ENCODE data around the gene RABAC1.

RABAC1 gene

GRCh38 chr19:41987141-41987860 lies 28.2 kb upstream of the RABAC1 start:
- H3K9me3 ChIP-seq (ENCODE audit: insufficient read depth, low read depth, low read length) = no peaks in the 10 kb centered on the region
- H3K4me1 ChIP-seq (ENCODE audit: insufficient read depth, low read length) = no peaks in the 10 kb centered on the region
- 90% methylated on average over 10 of the region's 10 CpGs for WGBS
- H3K4me3 ChIP-seq (ENCODE audit: low read length) = no peak overlapping the region
- H3K27me3 ChIP-seq (ENCODE audit: insufficient read depth, low read length) = peaks cover 9% of the 10 kb centered on the region; the same call in 1 of the 2 replicates
- H3K9ac ChIP-seq (ENCODE audit: low read depth, low read length) = no peak overlapping the region
- peaks cover 4% of the 10 kb centered on the region; the same call in 1 of the 2 replicates for H3K36me3 ChIP-seq (ENCODE audit: insufficient read depth, low read length)
- H3K27ac ChIP-seq (ENCODE audit: low read depth, low read length) = no peak overlapping the region

- H3K4me1 ChIP-seq (ENCODE audit: insufficient read depth, low read length) = no peaks in the 10 kb centered on the region
- H3K4me3 ChIP-seq (ENCODE audit: low read length) = no peak overlapping the region
- H3K27me3 ChIP-seq (ENCODE audit: insufficient read depth, low read length) = peaks cover 4% of the 10 kb centered on the region; the same call in 1 of the 2 replicates
- WGBS = 94% methylated on average over 17 of the region's 17 CpGs
- no peaks in the 10 kb centered on the region for H3K9me3 ChIP-seq (ENCODE audit: insufficient read depth, low read depth, low read length)
- no peak overlapping the region for H3K27ac ChIP-seq (ENCODE audit: low read depth, low read length)
- H3K9ac ChIP-seq (ENCODE audit: low read depth, low read length) = no peak overlapping the region
- H3K36me3 ChIP-seq (ENCODE audit: insufficient read depth, low read length) = peaks cover 8% of the 10 kb centered on the region
Measured at GRCh38 chr19:41984961-41985360, 25.8 kb upstream of the RABAC1 start.

GRCh38 chr19:41981724-41982123 lies 22.6 kb upstream of the RABAC1 start:
- H3K9ac ChIP-seq (ENCODE audit: low read depth, low read length) = no peak overlapping the region
- WGBS = 95% methylated on average over 15 of the region's 15 CpGs
- H3K36me3 ChIP-seq (ENCODE audit: insufficient read depth, low read length) = peaks cover 4% of the 10 kb centered on the region

GRCh38 chr19:41978470-41978869 lies 19.3 kb upstream of the RABAC1 start:
- H3K27ac ChIP-seq (ENCODE audit: low read depth, low read length) = no peak overlapping the region
- no peaks in the 10 kb centered on the region for H3K9me3 ChIP-seq (ENCODE audit: insufficient read depth, low read depth, low read length)
- H3K9ac ChIP-seq (ENCODE audit: low read depth, low read length) = no peak overlapping the region
- H3K4me3 ChIP-seq (ENCODE audit: low read length) = no peak overlapping the region
- H3K36me3 ChIP-seq (ENCODE audit: insufficient read depth, low read length) = peaks cover 4% of the 10 kb centered on the region
- no peaks in the 10 kb centered on the region for H3K27me3 ChIP-seq (ENCODE audit: insufficient read depth, low read length)
- H3K4me1 ChIP-seq (ENCODE audit: insufficient read depth, low read length) = no peaks in the 10 kb centered on the region
- WGBS = 91% methylated on average over 17 of the region's 17 CpGs

More at GRCh38 chr19:41981724-41982123, 22.6 kb upstream of the RABAC1 start:
- Histone ChIP-seq H3K27me3 (ENCODE audit: insufficient read depth, low read length) (no peaks in the 10 kb centered on the region), H3K4me1 (ENCODE audit: insufficient read depth, low read length) (no peaks in the 10 kb centered on the region), H3K9me3 (ENCODE audit: insufficient read depth, low read depth, low read length) (no peaks in the 10 kb centered on the region), H3K27ac (ENCODE audit: low read depth, low read length) (no peak overlapping the region), H3K4me3 (ENCODE audit: low read length) (no peak overlapping the region)

GRCh38 chr19:41977916-41978315 lies 18.8 kb upstream of the RABAC1 start:
- Histone ChIP-seq H3K27me3 (ENCODE audit: insufficient read depth, low read length) (no peaks in the 10 kb centered on the region), H3K4me3 (ENCODE audit: low read length) (no peak overlapping the region), H3K9ac (ENCODE audit: low read depth, low read length) (no peak overlapping the region), H3K36me3 (ENCODE audit: insufficient read depth, low read length) (peaks cover 4% of the 10 kb centered on the region), H3K4me1 (ENCODE audit: insufficient read depth, low read length) (no peaks in the 10 kb centered on the region), H3K9me3 (ENCODE audit: insufficient read depth, low read depth, low read length) (no peaks in the 10 kb centered on the region), H3K27ac (ENCODE audit: low read depth, low read length) (no peak overlapping the region)
- 93% methylated on average over 22 of the region's 22 CpGs for WGBS

- Histone ChIP-seq H3K4me3 (ENCODE audit: low read length) (no peak overlapping the region), H3K4me1 (ENCODE audit: insufficient read depth, low read length) (no peaks in the 10 kb centered on the region), H3K36me3 (ENCODE audit: insufficient read depth, low read length) (no peaks in the 10 kb centered on the region), H3K27me3 (ENCODE audit: insufficient read depth, low read length) (no peaks in the 10 kb centered on the region), H3K27ac (ENCODE audit: low read depth, low read length) (no peak overlapping the region), H3K9me3 (ENCODE audit: insufficient read depth, low read depth, low read length) (no peaks in the 10 kb centered on the region), H3K9ac (ENCODE audit: low read depth, low read length) (no peak overlapping the region)
- 85% methylated on average over 8 of the region's 8 CpGs for WGBS
Measured at GRCh38 chr19:41974652-41975051, 15.5 kb upstream of the RABAC1 start.

GRCh38 chr19:41971363-41971762 lies 12.2 kb upstream of the RABAC1 start:
- no peak overlapping the region for H3K4me3 ChIP-seq (ENCODE audit: low read length)
- H3K4me1 ChIP-seq (ENCODE audit: insufficient read depth, low read length) = no peaks in the 10 kb centered on the region
- H3K27me3 ChIP-seq (ENCODE audit: insufficient read depth, low read length) = no peaks in the 10 kb centered on the region
- no peaks in the 10 kb centered on the region for H3K9me3 ChIP-seq (ENCODE audit: insufficient read depth, low read depth, low read length)
- H3K27ac ChIP-seq (ENCODE audit: low read depth, low read length) = no peak overlapping the region
- no peak overlapping the region for H3K9ac ChIP-seq (ENCODE audit: low read depth, low read length)
- 94% methylated on average over 11 of the region's 11 CpGs for WGBS
- H3K36me3 ChIP-seq (ENCODE audit: insufficient read depth, low read length) = no peaks in the 10 kb centered on the region

- Histone ChIP-seq H3K27me3 (ENCODE audit: insufficient read depth, low read length) (no peaks in the 10 kb centered on the region), H3K4me1 (ENCODE audit: insufficient read depth, low read length) (no peaks in the 10 kb centered on the region), H3K9me3 (ENCODE audit: insufficient read depth, low read depth, low read length) (no peaks in the 10 kb centered on the region), H3K36me3 (ENCODE audit: insufficient read depth, low read length) (no peaks in the 10 kb centered on the region), H3K4me3 (ENCODE audit: low read length) (no peak overlapping the region), H3K27ac (ENCODE audit: low read depth, low read length) (no peak overlapping the region), H3K9ac (ENCODE audit: low read depth, low read length) (no peak overlapping the region)
- WGBS = 95% methylated on average over 19 of the region's 19 CpGs
Measured at GRCh38 chr19:41969772-41970458, 10.8 kb upstream of the RABAC1 start.

GRCh38 chr19:41968751-41969595 lies 9.9 kb upstream of the RABAC1 start:
- Histone ChIP-seq H3K9ac (ENCODE audit: low read depth, low read length) (no peak overlapping the region), H3K27ac (ENCODE audit: low read depth, low read length) (no peak overlapping the region)
- 90% methylated on average over 28 of the region's 28 CpGs for WGBS

GRCh38 chr19:41967054-41967783 lies 8.1 kb upstream of the RABAC1 start:
- H3K4me3 ChIP-seq (ENCODE audit: low read length) = no peak overlapping the region
- no peaks in the 10 kb centered on the region for H3K9me3 ChIP-seq (ENCODE audit: insufficient read depth, low read depth, low read length)
- no peak overlapping the region; the same call in 1 of the 2 replicates for H3K9ac ChIP-seq (ENCODE audit: low read depth, low read length)
- 89% methylated on average over 26 of the region's 26 CpGs for WGBS
- H3K27me3 ChIP-seq (ENCODE audit: insufficient read depth, low read length) = no peaks in the 10 kb centered on the region
- no peaks in the 10 kb centered on the region for H3K4me1 ChIP-seq (ENCODE audit: insufficient read depth, low read length)
- no peak overlapping the region for H3K27ac ChIP-seq (ENCODE audit: low read depth, low read length)
- no peaks in the 10 kb centered on the region for H3K36me3 ChIP-seq (ENCODE audit: insufficient read depth, low read length)

More at GRCh38 chr19:41968751-41969595, 9.9 kb upstream of the RABAC1 start:
- H3K27me3 ChIP-seq (ENCODE audit: insufficient read depth, low read length) = no peaks in the 10 kb centered on the region
- no peaks in the 10 kb centered on the region for H3K4me1 ChIP-seq (ENCODE audit: insufficient read depth, low read length)
- H3K36me3 ChIP-seq (ENCODE audit: insufficient read depth, low read length) = no peaks in the 10 kb centered on the region
- no peaks in the 10 kb centered on the region for H3K9me3 ChIP-seq (ENCODE audit: insufficient read depth, low read depth, low read length)
- no peak overlapping the region for H3K4me3 ChIP-seq (ENCODE audit: low read length)
